Lung (tissue), 12 donors: Measurements from ENCODE around the gene LGALS7B. TPM values are rescaled to one million over a fixed set of nuclear protein-coding genes. Genes with fewer than 3 reads are reported as not detected.

Experiments
- ATAC-seq: fragments of 200-7000 bp; cut with Tn5 transposase; one replicate; pipeline ENCODE4 v1.9.1; 2020; ENCODE audit warnings: moderate number of reproducible peaks; ENCODE audit not compliant: insufficient read depth, low FRiP score
- DNase-seq, 3 donors: peaks; one replicate each; pipeline ENCODE4 v3.0.0-alpha.2; 2013 to 2017
- H3K27ac ChIP-seq, 2 donors: one replicate each; pipeline ENCODE4 v1.5.1; 2013; ENCODE audit warnings: mild to moderate bottlenecking in 2 of 2, moderate library complexity in 2 of 2, control low read depth in 1 of 2, inconsistent platforms in 1 of 2, low read depth in 1 of 2, low read length in 1 of 2
- H3K27me3 ChIP-seq, 3 donors: one replicate each; pipeline ENCODE4 v1.5.1; 2013; ENCODE audit warnings: low read length in 2 of 3; ENCODE audit not compliant: control insufficient read depth in 3 of 3, insufficient read depth in 3 of 3
- H3K36me3 ChIP-seq, 4 donors: one replicate each; pipeline ENCODE4 v1.5.1; 2013; ENCODE audit warnings: low read length in 4 of 4, mild to moderate bottlenecking in 1 of 4, moderate library complexity in 1 of 4; ENCODE audit not compliant: control insufficient read depth in 4 of 4, insufficient read depth in 4 of 4
- H3K4me1 ChIP-seq, 5 donors: one replicate each; pipeline ENCODE4 v1.5.1; 2013; ENCODE audit warnings: low read length in 5 of 5, mild to moderate bottlenecking in 2 of 5, moderate library complexity in 1 of 5; ENCODE audit not compliant: control insufficient read depth in 5 of 5, insufficient read depth in 5 of 5
- H3K4me3 ChIP-seq: one replicate; pipeline ENCODE4 v1.5.1; 2013; ENCODE audit warnings: mild to moderate bottlenecking, control low read depth, moderate library complexity
- H3K9ac ChIP-seq, 2 donors: one replicate each; pipeline ENCODE4 v1.5.1; 2013; ENCODE audit warnings: low read length in 2 of 2, control low read depth in 1 of 2; ENCODE audit not compliant: insufficient read depth in 1 of 2
- H3K9me3 ChIP-seq, 4 donors: one replicate each; pipeline ENCODE4 v1.5.1; 2013; ENCODE audit warnings: low read length in 3 of 4, mild to moderate bottlenecking in 1 of 4, moderate library complexity in 1 of 4; ENCODE audit not compliant: control insufficient read depth in 4 of 4, insufficient read depth in 3 of 4
- WGBS, 2 donors: extraction: QIAGEN DNeasy Blood & Tissue Kit; methylation state at CpG; one replicate each; pipeline ENCODE4 v1.1.7; 2013; 5-methylcytosine and 5-hydroxymethylcytosine counted together
- polyA plus RNA-seq, 2 donors: library from polyadenylated mRNA; stranded (reverse); fragments of 200-250 nt; gene quantifications; one replicate each; pipeline ENCODE4 v1.2.1, GENCODE V29; 2013
- total RNA-seq, 2 donors: library from RNA; depleted of rRNA in 1 of 2; stranded (reverse); fragments of >200 nt in 1 of 2; gene quantifications; one replicate each; pipeline ENCODE4 v1.2.1, GENCODE V29; 2014 to 2021
- TF ChIP-seq, protein P1 (sequence below): IDR thresholded peaks from 2 replicates; pipeline ENCODE4 v1.5.1; 2012; ENCODE audit warnings: mild to moderate bottlenecking; ENCODE audit errors: control extremely low read depth, extremely low read depth
- donor health status: control.
- donor health status: control.
- donor health status: Bipolar disorder and iron deficiency.
- donor health status: healthy.
- donor health status: DM: yes; HTN: yes; CAD: no.

The LGALS7B gene
- total and polyA plus RNA-seq, 4 donors, result 2.3 to 16.3 (median 12.2) TPM; not detected in 1

DNA sequence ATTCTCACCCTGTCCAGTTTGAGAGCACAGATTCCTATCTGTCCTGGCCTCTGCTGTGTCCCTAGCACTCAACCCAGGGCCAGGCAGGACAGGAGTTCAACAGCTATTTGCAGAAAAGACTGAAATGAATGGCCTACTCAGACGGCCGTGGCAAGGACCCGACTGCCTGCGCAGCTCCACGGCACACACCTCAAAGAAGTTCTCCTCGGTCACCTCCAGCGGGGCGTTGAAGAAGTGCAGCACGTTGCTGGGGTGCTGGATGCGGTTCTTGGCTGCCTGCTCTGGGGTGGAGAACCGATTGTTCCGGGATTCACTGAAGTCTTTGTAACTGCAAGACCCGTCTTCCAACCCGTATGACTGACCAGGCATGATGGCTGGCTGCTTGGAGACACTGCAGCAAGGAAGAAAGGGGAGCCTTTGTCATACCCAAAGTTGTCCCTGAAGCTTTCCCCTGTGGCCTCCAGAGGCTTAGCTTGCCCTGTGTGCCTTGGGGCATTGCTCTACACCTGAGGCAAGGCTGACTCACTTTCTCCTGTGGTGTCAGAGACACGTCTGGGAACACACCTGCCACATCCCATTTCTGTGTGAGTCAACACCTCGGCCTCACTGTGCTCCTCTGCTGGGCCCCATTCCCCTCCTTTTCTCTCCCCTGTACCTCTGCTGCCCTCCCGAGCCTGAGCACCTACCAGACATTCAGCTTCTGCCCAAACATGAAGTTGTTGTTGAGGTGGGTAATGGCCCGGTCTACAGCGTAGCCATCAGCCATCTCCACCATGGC, 49.4 kb downstream of the LGALS7B start:
- H3K4me1 ChIP-seq, result peaks cover 0 to 48% (median 25%) of the 10 kb centered on the region in 5 donors

DNA sequence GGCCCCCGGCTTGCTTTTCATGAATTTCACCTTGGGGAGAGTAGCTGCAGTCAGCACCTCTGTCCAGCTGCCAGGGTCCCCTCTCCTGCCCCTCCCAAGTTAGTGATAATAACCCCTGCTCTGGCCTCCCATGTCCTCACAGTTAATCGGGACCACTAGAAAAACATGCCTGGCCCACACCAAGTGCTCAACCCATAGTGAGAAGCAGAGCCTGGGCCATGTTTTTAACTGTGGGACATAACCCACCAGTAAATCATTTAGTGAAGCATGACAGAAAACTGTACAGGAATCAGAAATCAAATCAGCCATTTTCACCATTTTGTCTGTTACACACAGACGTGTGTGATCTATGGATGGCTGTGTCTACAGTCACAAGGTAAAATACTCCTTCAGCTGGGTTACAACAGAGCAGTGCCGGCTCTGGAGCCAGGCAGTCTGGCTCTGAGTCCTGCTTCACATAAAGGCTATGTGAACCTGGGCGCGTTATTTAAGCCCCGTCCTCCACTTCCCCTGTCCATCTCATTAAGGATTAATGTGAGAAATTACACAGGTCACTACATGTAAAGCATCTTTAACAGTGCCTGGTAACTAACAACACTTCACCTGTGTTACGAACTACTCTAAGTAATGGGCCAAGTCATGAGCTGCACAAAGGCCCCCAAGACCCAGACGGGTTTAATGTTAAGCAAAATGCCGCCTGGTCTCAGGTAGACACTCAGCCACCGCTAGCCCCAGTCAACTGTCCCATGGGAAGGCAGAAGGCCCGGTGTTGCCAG, 50.2 kb downstream of the LGALS7B start:
- Histone ChIP-seq H3K27ac (peak overlapping the region in 1 of 2 donors; percentile 6), H3K36me3 (peaks cover 64 to 81% (median 73%) of the 10 kb centered on the region in 4 donors), H3K9me3 (no peaks in the 10 kb centered on the region), H3K9ac (no peak overlapping the region), H3K4me3 (no peak overlapping the region), H3K27me3 (no peaks in the 10 kb centered on the region), H3K4me1 (peaks cover 0 to 48% (median 25%) of the 10 kb centered on the region in 5 donors)
- DNase-seq (no peak), ATAC-seq (no peak)
- TF ChIP-seq, protein P1, sequence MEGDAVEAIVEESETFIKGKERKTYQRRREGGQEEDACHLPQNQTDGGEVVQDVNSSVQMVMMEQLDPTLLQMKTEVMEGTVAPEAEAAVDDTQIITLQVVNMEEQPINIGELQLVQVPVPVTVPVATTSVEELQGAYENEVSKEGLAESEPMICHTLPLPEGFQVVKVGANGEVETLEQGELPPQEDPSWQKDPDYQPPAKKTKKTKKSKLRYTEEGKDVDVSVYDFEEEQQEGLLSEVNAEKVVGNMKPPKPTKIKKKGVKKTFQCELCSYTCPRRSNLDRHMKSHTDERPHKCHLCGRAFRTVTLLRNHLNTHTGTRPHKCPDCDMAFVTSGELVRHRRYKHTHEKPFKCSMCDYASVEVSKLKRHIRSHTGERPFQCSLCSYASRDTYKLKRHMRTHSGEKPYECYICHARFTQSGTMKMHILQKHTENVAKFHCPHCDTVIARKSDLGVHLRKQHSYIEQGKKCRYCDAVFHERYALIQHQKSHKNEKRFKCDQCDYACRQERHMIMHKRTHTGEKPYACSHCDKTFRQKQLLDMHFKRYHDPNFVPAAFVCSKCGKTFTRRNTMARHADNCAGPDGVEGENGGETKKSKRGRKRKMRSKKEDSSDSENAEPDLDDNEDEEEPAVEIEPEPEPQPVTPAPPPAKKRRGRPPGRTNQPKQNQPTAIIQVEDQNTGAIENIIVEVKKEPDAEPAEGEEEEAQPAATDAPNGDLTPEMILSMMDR, result no peak
- WGBS, 2 donors, result 89 to 91% methylated on average over 12 of the region's 12 CpGs

More for the DNA sequence above, 49.4 kb downstream of the LGALS7B start:
- TF ChIP-seq, protein P1, result no peak
- Histone ChIP-seq H3K36me3 (peaks cover 62 to 73% (median 65%) of the 10 kb centered on the region in 4 donors), H3K4me3 (no peak overlapping the region), H3K27me3 (no peaks in the 10 kb centered on the region), H3K9ac (peak overlapping the region in 1 of 2 donors; percentile 32), H3K9me3 (no peaks in the 10 kb centered on the region), H3K27ac (peak overlapping the region in 1 of 2 donors; percentile 41)
- ATAC-seq (no peak), DNase-seq (no peak)
- 80 to 86% methylated on average over 18 to 19 of the region's 19 CpGs for WGBS, 2 donors

DNA sequence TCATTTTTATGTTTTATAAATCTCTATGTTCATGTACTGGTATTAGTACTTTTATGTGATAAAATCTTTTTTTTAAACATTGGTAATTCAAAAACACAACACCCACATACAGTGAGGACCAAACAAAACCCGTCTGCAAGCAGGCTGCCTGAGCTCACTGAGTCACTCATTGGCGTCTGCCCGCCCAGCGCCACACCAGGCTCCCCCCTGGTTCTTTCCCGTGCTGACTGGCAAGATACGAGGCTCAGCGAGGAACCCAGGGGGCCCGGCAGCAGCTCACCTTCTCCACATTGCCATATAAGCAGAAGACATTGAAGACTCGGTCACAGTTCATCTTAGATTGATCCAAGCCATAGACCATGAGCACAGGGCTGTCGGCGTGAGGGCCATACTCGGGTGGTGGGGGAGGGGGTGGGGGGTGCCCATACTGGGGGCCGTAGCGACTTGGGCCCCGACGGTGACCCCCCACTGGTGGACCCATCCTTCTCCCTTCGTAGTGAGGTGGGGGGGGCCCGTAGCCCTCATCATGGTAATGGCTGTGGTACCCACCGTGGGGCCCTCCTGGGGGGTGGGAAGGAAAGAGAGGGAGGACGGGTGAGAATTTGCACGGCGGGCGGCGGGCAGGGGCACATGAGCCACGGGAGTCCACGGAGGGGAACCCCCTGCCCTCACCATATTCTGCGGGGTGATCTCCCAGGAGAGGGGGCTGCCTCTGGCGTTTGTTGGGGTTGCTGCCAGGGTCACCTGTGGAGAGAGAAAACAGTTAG, 51.0 kb downstream of the LGALS7B start:
- no peak overlapping the region for H3K9ac ChIP-seq
- peaks cover 72 to 86% (median 78%) of the 10 kb centered on the region in 4 donors for H3K36me3 ChIP-seq
- 87 to 91% methylated on average over 28 of the region's 28 CpGs for WGBS, 2 donors
- DNase-seq (no peak), ATAC-seq (no peak)
- TF ChIP-seq, protein P1, result no peak
- H3K4me1 ChIP-seq, result peaks cover 0 to 43% (median 25%) of the 10 kb centered on the region in 5 donors
- H3K27me3 ChIP-seq, result no peaks in the 10 kb centered on the region
- H3K27ac ChIP-seq, result no peak overlapping the region
- no peaks in the 10 kb centered on the region for H3K9me3 ChIP-seq
- H3K4me3 ChIP-seq, result no peak overlapping the region
